Measurements from ENCODE around the gene WNK2. TPM values are rescaled to one million over a fixed set of nuclear protein-coding genes. Genes with fewer than 3 reads are reported as not detected.

Gene WNK2
- total and polyA plus RNA-seq, 12 donors = 16.6 to 236 (median 178) TPM

- WGBS, 2 donors = 28 to 43% methylated on average over 61 of the region's 61 CpGs
- peaks cover 0 to 78% (median 26%) of the 10 kb centered on the region in 7 donors for H3K27me3 ChIP-seq
- H3K4me1 ChIP-seq = peaks cover 4 to 78% (median 27%) of the 10 kb centered on the region in 9 donors
- TF ChIP-seq CTCF (IDR thresholded peaks at IDR 0.05) = no peak
- H3K4me3 ChIP-seq = peak overlapping the region; percentile 28 to 75 (median 62)
- H3K27ac ChIP-seq = peak overlapping the region; percentile 63 to 92 (median 88)
- ATAC-seq (peak in 2 of 8 donors; percentile 3), DNase-seq (peak in 1 of 2 donors; percentile 22)
- no peaks in the 10 kb centered on the region for H3K9me3 ChIP-seq
- intact Hi-C loops (cut with DNase I) = no loop called here
- H3K36me3 ChIP-seq = no peaks in the 10 kb centered on the region
Observed at GRCh38 chr9:93185266-93186214, 1.6 kb downstream of the WNK2 start.

- Histone ChIP-seq H3K4me3 (peak overlapping the region; percentile 28 to 75 (median 62)), H3K36me3 (no peaks in the 10 kb centered on the region), H3K4me1 (peaks cover 4 to 85% (median 27%) of the 10 kb centered on the region in 9 donors), H3K27me3 (peaks cover 0 to 71% (median 26%) of the 10 kb centered on the region in 7 donors), H3K9me3 (no peaks in the 10 kb centered on the region), H3K27ac (peak overlapping the region; percentile 63 to 92 (median 88))
- peak in 4 of 8 donors; percentile 3 to 25 (median 18) for ATAC-seq
- TF ChIP-seq CTCF (IDR thresholded peaks at IDR 0.05) = no peak
- WGBS, 2 donors = 47 to 68% methylated on average over 16 of the region's 16 CpGs
- peak in 1 of 2 donors; percentile 22 for DNase-seq
- intact Hi-C loops (cut with DNase I) = no loop called here
Observed at GRCh38 chr9:93186215-93186945, 2.4 kb downstream of the WNK2 start.

- peaks cover 0 to 65% (median 22%) of the 10 kb centered on the region in 7 donors for H3K27me3 ChIP-seq
- peak overlapping the region in 8 of 10 donors; percentile 9 to 65 (median 62) for H3K4me3 ChIP-seq
- ATAC-seq (peak; percentile 39 to 81 (median 64)), DNase-seq (peak; percentile 59 to 75)
- H3K9me3 ChIP-seq = no peaks in the 10 kb centered on the region
- TF ChIP-seq CTCF (IDR thresholded peaks at IDR 0.05) = no peak
- H3K4me1 ChIP-seq = peaks cover 4 to 81% (median 25%) of the 10 kb centered on the region in 9 donors
- H3K36me3 ChIP-seq = no peaks in the 10 kb centered on the region
- peak overlapping the region; percentile 63 to 92 (median 88) for H3K27ac ChIP-seq
- intact Hi-C loops (cut with DNase I) = loop anchor here in 1 of 10 donors (1.0 kb wide), 1 partner anchor 18 kb away; no protein-coding TSS in a partner anchor
- 38 to 47% methylated on average over 9 of the region's 9 CpGs for WGBS, 2 donors
Observed at GRCh38 chr9:93187047-93187446, 3.1 kb downstream of the WNK2 start.

DNA sequence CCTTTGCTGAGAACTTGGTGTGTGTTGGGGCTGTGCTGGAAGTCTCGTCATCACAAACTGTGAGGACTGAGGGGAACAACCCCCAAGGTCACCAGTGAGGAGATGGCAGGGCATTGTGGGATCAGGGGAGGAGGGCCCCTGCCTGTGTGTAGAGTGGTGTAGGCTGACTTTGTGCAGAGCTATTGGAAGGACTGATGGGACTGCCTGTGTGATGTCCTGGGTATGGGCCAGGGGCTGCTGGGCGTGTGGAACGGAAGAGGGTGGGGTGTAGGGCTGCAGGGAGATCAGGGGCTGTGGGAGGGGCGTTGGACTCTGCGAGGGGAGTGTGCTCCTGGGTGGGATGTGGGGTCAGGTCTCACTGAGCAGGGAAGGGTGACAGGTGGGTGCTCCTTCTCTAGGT is 3.6 kb downstream of the WNK2 start:
- intact Hi-C loops (cut with DNase I) = loop anchor here in 1 of 10 donors (1.0 kb wide), 1 partner anchor 18 kb away; no protein-coding TSS in a partner anchor
- Histone ChIP-seq H3K4me1 (peaks cover 4 to 81% (median 22%) of the 10 kb centered on the region in 9 donors), H3K27ac (peak overlapping the region; percentile 63 to 92 (median 88)), H3K4me3 (peak overlapping the region in 8 of 10 donors; percentile 0 to 65 (median 58)), H3K9me3 (no peaks in the 10 kb centered on the region), H3K36me3 (no peaks in the 10 kb centered on the region), H3K27me3 (peaks cover 0 to 59% (median 19%) of the 10 kb centered on the region in 7 donors)
- DNase-seq (peak; percentile 55 to 75), ATAC-seq (peak; percentile 61 to 85 (median 74))
- WGBS, 2 donors = 39 to 58% methylated on average over 5 of the region's 5 CpGs
- TF ChIP-seq CTCF (IDR thresholded peaks at IDR 0.05) = no peak

All from heart right ventricle (tissue), 16 donors.